Right atrium auricular region (tissue), 2 donors: ENCODE measurements around the gene EMP1. TPM values are rescaled to one million over a fixed set of nuclear protein-coding genes. Genes with fewer than 3 reads are reported as not detected.

Experiments used
- DNase-seq: peaks from one replicate; pipeline ENCODE4 v3.0.0-alpha.2; 2019; ENCODE audit warnings: low spot score
- H3K27ac ChIP-seq, 2 donors: fragments of 200-600 bp; sonication (generic); 1 replicate in 1 of 2; 2 replicates in 1 of 2; pipeline ENCODE4 v1.5.1; 2016 to 2019
- H3K27me3 ChIP-seq, 2 donors: fragments of 200-600 bp; sonication (generic); one replicate each; pipeline versions ENCODE4 v1.5.1 to v1.6.0; 2017 to 2019
- H3K36me3 ChIP-seq: fragments of 200-600 bp; sonication (generic); one replicate; pipeline ENCODE4 v1.5.1; 2016
- H3K4me1 ChIP-seq, 2 donors: fragments of 200-600 bp; sonication (generic); one replicate each; pipeline versions ENCODE4 v1.5.1 to v1.6.0; 2017 to 2019
- H3K4me3 ChIP-seq, 2 donors: fragments of 200-600 bp; sonication (generic); 1 replicate in 1 of 2; 2 replicates in 1 of 2; pipeline ENCODE4 v1.5.1; 2017 to 2019; ENCODE audit warnings: mild to moderate bottlenecking in 1 of 2, moderate library complexity in 1 of 2
- H3K9me3 ChIP-seq, 2 donors: fragments of 200-600 bp; sonication (generic); one replicate each; pipeline ENCODE4 v1.5.1; 2019
- CTCF ChIP-seq, 2 donors: fragments of 200-600 bp; sonication (generic); IDR thresholded peaks; one replicate each; pipeline ENCODE4 v1.5.1; 2019; ENCODE audit warnings: antibody characterized with exemption in 2 of 2
- total RNA-seq, 2 donors: library from RNA; depleted of rRNA; stranded (reverse); fragments of >200 nt; gene quantifications; one replicate each; pipeline ENCODE4 v1.1.0, GENCODE V29; 2016

The EMP1 gene
- total RNA-seq, 2 donors from 2014 or later: 188 to 208 TPM

GRCh38 chr12:13179211-13180074, 17.1 kb upstream of the EMP1 start:
- Histone ChIP-seq H3K4me1 (peaks cover 0 to 28% of the 10 kb centered on the region in 2 donors), H3K27ac (peak overlapping the region; percentile 71 to 92), H3K4me3 (peak overlapping the region in 1 of 2 donors; percentile 14), H3K9me3 (no peaks in the 10 kb centered on the region), H3K36me3 (no peaks in the 10 kb centered on the region), H3K27me3 (no peaks in the 10 kb centered on the region)
- no peak for DNase-seq
- TF ChIP-seq CTCF (IDR thresholded peaks at IDR 0.05): no peak

- Histone ChIP-seq H3K27ac (peak overlapping the region in 1 of 2 donors; percentile 92), H3K27me3 (no peaks in the 10 kb centered on the region), H3K4me1 (peaks cover 0 to 28% of the 10 kb centered on the region in 2 donors), H3K4me3 (no peak overlapping the region), H3K36me3 (no peaks in the 10 kb centered on the region), H3K9me3 (no peaks in the 10 kb centered on the region)
- TF ChIP-seq CTCF (IDR thresholded peaks at IDR 0.05): no peak
- DNase-seq: no peak
These were observed 15.0 kb upstream of the EMP1 start for GRCh38 chr12:13181375-13182070.

GRCh38 chr12:13182881-13183280, 13.6 kb upstream of the EMP1 start:
- Histone ChIP-seq H3K4me1 (peaks cover 0 to 26% of the 10 kb centered on the region in 2 donors), H3K36me3 (no peaks in the 10 kb centered on the region), H3K9me3 (no peaks in the 10 kb centered on the region), H3K4me3 (no peak overlapping the region), H3K27ac (no peak overlapping the region), H3K27me3 (no peaks in the 10 kb centered on the region)
- DNase-seq: no peak
- TF ChIP-seq CTCF (IDR thresholded peaks at IDR 0.05): no peak

GRCh38 chr12:13183620-13184019, 12.9 kb upstream of the EMP1 start:
- DNase-seq: no peak
- H3K27me3 ChIP-seq: no peaks in the 10 kb centered on the region
- no peak overlapping the region for H3K4me3 ChIP-seq
- H3K4me1 ChIP-seq: peaks cover 0 to 18% of the 10 kb centered on the region in 2 donors
- H3K36me3 ChIP-seq: no peaks in the 10 kb centered on the region
- no peak for TF ChIP-seq CTCF (IDR thresholded peaks at IDR 0.05)
- H3K27ac ChIP-seq: no peak overlapping the region
- H3K9me3 ChIP-seq: no peaks in the 10 kb centered on the region

- Histone ChIP-seq H3K27ac (no peak overlapping the region), H3K4me3 (no peak overlapping the region), H3K27me3 (no peaks in the 10 kb centered on the region), H3K4me1 (no peaks in the 10 kb centered on the region), H3K36me3 (no peaks in the 10 kb centered on the region), H3K9me3 (no peaks in the 10 kb centered on the region)
- TF ChIP-seq CTCF (IDR thresholded peaks at IDR 0.05): no peak
- DNase-seq: no peak
These were observed 10.2 kb upstream of the EMP1 start for GRCh38 chr12:13186302-13186701.
